Limb (tissue), 2 donors: ENCODE measurements around the gene GPR37L1.

Source experiments
- DNase-seq, 2 donors: peaks; one replicate each; pipeline ENCODE4 v3.0.0-alpha.2; 2016; ENCODE audit errors: extremely low spot score in 2 of 2

GPR37L1 gene

GRCh38 chr1:202154148-202154765 is 31.5 kb downstream of the GPR37L1 start:
- no peak for DNase-seq

DNA sequence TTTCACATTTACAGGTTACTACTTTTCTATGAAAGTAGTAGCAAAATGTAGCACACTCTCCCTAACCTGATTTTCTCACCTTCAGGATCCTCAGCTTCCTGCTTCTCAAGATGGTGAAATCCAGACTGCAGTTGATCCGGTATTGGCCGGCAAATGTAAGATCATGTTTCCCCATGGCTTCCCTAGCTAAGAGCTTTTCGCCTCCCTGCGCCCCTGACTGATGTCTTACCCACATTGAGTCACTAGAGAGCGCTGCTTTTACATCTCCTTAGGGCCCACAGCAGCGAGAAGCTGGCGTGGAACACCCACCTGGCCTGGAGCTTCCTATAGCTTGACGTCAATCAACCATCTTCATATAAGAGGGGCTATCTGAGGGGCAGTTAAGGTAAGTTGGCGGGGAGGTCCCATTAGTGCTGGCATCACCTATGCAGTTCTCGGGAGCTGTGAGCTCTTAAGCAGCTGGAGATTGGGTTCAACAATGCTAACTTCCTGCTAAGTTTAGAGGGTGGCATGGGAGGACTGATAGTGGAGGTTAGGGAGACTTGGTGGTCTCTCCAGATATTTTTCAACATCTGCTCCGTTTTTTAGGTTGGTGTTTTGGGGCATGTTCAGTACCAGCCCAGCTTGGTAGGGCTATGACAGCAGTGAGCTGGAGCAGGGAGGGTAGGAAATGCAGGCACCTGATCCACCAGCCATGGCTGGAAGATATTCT is 32.2 kb downstream of the GPR37L1 start:
- no peak for DNase-seq

GRCh38 chr1:202155478-202156021 is 32.8 kb downstream of the GPR37L1 start:
- DNase-seq: no peak

DNA sequence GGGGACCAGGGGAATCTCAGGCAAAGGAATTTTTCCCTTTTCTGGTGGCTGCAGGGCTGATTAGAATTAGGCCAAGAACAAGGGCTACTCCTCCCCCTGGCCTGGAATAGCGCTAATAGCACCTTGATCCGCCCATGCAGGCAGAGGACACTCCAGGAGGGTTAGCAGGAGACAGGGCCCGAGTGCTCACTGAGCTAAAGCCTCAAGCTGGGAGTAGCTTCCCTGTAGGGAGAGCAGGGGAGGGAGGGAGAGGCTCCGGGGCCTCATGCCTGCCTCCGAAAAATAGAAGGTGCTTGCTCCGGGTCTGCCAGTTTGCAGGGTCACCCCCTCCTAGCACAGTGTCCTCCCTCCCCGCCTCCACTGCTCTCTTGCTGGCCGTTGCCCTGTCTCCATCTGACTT is 33.9 kb downstream of the GPR37L1 start:
- no peak for DNase-seq

- no peak for DNase-seq
Measured at GRCh38 chr1:202157945-202158344, 35.2 kb downstream of the GPR37L1 start.

DNA sequence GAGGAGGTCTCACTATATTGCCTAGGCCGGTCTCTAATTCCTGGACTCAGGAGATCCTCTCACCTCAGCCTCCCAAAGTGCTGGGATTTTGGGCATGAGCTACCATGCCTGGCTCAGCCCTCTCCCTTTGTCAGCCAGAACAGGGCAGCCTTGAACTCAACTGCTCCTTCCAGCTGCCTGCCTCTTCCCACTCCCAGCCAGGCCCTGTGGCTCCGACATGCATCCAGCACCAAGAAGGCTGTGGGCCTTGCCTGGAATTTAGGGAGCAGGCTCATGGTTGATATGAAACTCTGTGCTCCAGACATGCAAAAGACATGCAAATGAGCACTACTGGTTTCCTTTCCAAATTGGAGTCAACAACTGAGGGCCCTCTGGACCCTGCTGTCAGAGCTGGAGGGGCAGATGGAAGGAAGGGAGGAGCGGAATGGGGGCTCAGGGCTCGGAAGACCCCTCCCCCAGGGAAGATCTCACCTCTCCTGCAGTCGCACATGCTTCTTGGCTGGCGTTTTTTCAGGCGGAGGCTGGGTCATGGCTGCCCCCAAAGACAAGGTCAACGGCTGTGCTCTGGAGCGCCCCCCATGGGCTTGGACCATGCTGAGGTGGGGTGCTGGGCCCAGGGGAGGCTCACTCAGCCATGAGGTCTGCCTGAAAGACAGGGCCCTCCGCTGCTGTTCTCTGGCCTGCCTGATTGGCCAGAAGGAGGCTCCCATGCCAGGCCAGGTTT is 36.3 kb downstream of the GPR37L1 start:
- no peak for DNase-seq

DNA sequence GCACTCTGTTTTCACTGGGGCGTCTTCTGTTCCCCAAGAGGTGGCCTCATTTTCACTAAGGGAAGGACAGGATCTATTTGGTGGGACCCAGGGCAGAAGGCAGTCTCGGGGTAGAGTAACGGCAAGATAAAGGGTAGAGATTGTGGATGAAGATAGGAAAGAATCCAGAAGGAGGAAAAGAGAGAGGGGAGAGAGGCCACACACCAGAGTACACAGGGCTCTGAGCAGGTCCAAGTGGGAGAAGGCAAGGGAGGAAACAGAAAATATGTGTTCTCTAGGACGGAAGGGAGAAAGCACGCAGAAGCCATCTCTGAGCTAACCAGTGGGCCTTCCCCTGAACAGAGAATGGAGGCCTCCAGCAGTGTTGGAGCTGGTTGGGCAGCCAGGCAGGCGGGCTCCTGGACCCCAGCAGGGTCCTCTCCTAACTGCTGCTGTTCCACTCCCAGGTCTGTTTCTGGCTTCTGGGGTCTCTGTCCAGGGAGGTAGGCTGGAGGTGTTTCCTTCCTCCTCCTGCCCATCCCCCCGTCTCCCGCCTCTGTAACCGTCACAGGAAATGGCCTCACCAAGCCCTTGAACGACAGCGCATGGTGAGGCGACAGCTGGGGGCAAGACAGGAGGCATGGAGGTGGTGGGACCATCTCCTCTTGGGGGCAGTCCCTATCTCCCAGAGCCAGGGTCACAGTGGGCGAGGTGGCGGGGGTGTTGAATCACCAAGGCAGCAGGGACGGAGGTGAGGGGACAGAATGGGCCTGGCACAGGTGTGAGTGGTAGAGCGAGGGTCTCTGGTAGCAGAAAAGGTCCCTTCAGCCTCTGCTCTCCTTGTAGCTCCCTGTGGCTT is 37.0 kb downstream of the GPR37L1 start:
- DNase-seq: no peak

- no peak for DNase-seq
Measured at GRCh38 chr1:202160377-202160940, 37.7 kb downstream of the GPR37L1 start, which contains the start of gene PTPN7. Gene PTPN7 (minus strand): TSS chr1:202160602. CDS start chr1:202159402, 1,200 bp downstream.

DNA sequence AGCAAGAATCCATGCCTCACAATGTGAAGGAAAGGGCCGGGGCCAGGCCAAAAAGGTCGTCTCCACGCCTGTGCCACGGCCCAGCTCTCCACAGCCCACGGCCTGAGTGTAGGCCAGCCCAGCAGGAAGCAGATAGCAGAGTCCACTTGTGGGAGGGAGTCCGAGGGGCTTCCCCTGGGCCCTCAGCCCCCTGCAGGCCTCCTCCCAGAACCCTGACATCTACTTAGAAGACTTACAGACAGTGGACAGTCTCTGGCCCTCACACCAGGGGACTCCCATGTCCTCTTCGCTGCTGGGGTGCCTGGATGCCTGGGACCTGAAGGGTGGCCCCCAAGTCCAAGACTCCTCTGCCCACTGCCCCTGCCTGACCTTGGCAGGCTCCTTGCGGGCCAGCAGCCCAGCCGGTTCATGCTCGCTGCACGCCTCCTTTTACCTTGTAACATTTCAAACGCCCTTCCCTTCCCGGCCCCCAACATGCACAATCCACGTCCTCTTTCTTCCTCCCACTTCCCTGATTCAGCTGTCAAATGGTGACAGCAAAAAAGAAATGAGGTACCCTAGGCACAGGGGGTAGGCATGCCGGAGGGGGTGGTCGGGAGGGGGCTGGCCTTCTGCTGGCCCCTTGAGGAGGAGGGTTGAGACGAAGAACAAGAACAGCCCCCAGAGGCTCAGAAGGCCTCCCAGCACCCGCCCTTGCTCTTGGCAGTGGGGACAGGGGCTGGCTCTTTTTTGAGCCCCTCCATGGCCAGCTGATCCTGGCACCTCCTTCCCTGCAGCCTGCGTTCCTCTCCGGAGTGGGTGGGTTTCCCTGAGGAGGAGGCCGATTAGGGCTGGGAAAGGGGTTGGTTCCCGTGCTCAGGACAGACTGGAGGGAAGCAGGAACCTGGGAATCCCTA is 38.7 kb downstream of the GPR37L1 start:
- no peak for DNase-seq

GRCh38 chr1:202162047-202162417 is 39.3 kb downstream of the GPR37L1 start:
- no peak for DNase-seq

DNA sequence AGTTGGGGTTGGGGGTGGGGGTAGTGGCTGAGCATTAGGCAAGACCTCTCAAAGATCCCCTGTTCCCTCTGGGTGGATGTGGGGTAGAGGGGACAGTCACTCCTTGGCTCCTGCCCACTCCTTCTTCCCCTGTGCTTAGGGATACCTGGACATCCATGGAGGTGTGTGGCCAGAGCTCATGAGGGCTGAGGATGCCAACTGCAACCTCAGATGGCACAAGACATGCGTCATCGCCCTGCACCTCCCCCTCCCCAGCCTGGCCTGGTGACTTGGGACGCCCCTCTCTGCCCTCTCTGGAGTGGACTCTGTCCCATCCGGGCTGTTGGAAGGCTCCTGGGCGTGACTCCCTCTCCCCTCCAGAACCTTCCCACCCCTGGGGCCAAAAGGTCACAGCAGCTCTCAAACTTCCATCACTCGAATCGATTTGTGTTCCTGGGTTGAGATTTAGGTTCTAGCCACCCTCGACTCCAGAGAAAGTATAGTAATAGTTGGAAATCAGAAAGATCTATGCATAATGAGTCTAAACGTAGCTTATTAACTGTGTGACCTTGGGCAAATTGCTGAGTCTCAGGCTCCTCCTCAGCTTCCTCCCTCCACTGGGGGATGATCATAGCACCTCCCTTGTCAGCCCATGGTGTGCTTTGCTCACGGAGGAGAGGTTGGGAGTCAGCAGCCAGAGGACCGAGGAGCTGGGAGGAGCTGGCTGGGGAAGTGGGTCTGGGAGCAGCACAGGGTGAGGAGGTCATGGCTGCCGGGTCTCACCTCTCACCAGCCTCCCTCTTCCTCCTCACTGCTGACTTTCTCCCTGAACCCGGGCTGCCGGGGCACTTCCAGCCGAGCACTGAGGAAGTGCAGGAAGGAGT is 39.9 kb downstream of the GPR37L1 start:
- DNase-seq: no peak

- no peak for DNase-seq
Measured at GRCh38 chr1:202163281-202164270, 40.9 kb downstream of the GPR37L1 start.

- DNase-seq: no peak
Measured at GRCh38 chr1:202164271-202165037, 41.7 kb downstream of the GPR37L1 start.

- peak; percentile 73 to 76 for DNase-seq
Measured at GRCh38 chr1:202165267-202165941, 42.7 kb downstream of the GPR37L1 start.

DNA sequence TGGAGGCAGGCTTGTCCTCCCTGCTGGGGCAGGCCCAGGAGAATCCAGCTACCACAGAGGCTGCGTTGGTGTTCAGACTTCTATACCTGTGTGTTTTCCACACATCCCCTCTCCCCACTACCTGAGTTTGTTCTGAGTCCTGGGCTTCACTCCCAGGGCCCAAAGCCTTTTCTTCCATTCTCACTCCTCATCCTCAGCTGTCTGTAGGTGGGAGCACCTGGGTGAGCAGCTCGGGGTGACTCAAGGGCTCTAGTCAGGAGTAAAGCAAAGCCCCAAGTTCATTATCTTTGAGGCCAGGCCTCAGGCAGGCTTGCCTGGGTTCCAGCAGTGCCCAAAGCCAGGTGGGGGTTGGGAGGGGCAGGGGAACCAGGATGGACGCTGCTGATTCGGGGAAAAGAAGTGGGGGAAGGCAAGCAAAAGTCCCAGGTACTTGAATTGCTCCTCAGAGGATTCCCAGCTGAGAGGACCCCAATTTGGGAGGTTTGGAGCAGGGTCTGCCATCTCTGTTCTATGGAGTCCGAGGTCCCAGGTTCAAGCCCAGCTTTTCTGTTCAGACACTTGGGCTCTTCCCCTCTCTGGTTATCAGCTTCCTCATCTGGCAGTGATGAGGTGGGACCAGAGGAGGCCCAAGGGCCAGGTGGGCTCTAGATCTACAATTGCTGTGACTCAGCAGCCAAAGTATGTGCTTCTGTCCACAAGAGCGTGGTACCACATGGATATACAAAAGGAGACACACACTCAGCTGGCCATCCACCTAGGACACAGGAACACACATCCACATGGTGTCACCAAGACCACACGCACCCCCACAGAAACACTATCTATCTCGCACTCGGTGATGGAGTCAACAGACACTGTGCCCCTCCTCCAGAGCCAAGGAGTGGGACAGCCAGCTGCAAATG is 43.5 kb downstream of the GPR37L1 start:
- DNase-seq: no peak
